SIG-M5 treated with dmso at 0.1 percent for 504 hours (cell line): ENCODE measurements around the gene ACADSB.
A peak's percentile ranks its signal among the peaks of the same experiment; 100 is the strongest.

Experiments
- DNase-seq: peaks from one replicate; lab custom pipeline; 2025; ENCODE audit not compliant: unreplicated experiment; lab: John Stamatoyannopoulos, UW

Gene ACADSB

GRCh38 chr10:123008355-123009104 is at the start of gene ACADSB, which contains the start of gene IKZF5:
TSS of gene ACADSB (plus strand) at chr10:123009006. CDS start at chr10:123009030, 24 bp downstream.
TSS of gene IKZF5 (minus strand) at chr10:123008795. CDS start at chr10:122998625, 10,170 bp downstream.
- DNase-seq = peak; percentile 94

- no peak for DNase-seq
These were observed 46.4 kb upstream of the ACADSB start for GRCh38 chr10:122962405-122962804.

- no peak for DNase-seq
These were observed 41.9 kb upstream of the ACADSB start for GRCh38 chr10:122966879-122967278.

GRCh38 chr10:122968698-122969097 is 40.1 kb upstream of the ACADSB start:
- DNase-seq = no peak

GRCh38 chr10:122974023-122974422 is 34.8 kb upstream of the ACADSB start:
- DNase-seq = no peak

GRCh38 chr10:122974543-122975064 is 34.2 kb upstream of the ACADSB start:
- no peak for DNase-seq

- DNase-seq = peak; percentile 71
These were observed 28.4 kb upstream of the ACADSB start, which contains the start of gene PSTK for GRCh38 chr10:122980209-122981065. TSS of gene PSTK (plus strand) at chr10:122980401. CDS start at chr10:122980480, 79 bp downstream.

- DNase-seq = peak; percentile 58
These were observed 27.7 kb upstream of the ACADSB start for GRCh38 chr10:122981066-122981464.

GRCh38 chr10:122983898-122984297 is 24.9 kb upstream of the ACADSB start:
- DNase-seq = no peak

GRCh38 chr10:122984708-122985107 is 24.1 kb upstream of the ACADSB start:
- no peak for DNase-seq

- DNase-seq = no peak
These were observed 22.5 kb upstream of the ACADSB start for GRCh38 chr10:122986335-122986734.

GRCh38 chr10:122988501-122988900 is 20.3 kb upstream of the ACADSB start:
- DNase-seq = no peak

GRCh38 chr10:122990278-122990677 is 18.5 kb upstream of the ACADSB start:
- DNase-seq = no peak

GRCh38 chr10:122992031-122992585 is 16.7 kb upstream of the ACADSB start:
- no peak for DNase-seq

- no peak for DNase-seq
These were observed 14.9 kb upstream of the ACADSB start for GRCh38 chr10:122993797-122994336.

GRCh38 chr10:122995936-122996335 is 12.9 kb upstream of the ACADSB start:
- DNase-seq = no peak

- DNase-seq = no peak
These were observed 10.9 kb upstream of the ACADSB start for GRCh38 chr10:122997864-122998263.

GRCh38 chr10:122998360-122998917 is 10.4 kb upstream of the ACADSB start:
- DNase-seq = no peak

- DNase-seq = no peak
These were observed 9.9 kb upstream of the ACADSB start for GRCh38 chr10:122998934-122999333.

- no peak for DNase-seq
These were observed 9.5 kb upstream of the ACADSB start for GRCh38 chr10:122999347-122999746.

- DNase-seq = no peak
These were observed 8.7 kb upstream of the ACADSB start for GRCh38 chr10:123000155-123000554.
